Heart left ventricle (tissue), 16 donors: ENCODE results near the gene KNSTRN. TPM values are rescaled to one million over a fixed set of nuclear protein-coding genes. Genes with fewer than 3 reads are reported as not detected.

Experiments used
- ATAC-seq, 4 donors: fragments of 200-7000 bp; cut with Tn5 transposase; one replicate each; pipeline ENCODE4 v1.9.1; 2020 to 2022; ENCODE audit warnings: moderate library complexity in 4 of 4, mild to moderate bottlenecking in 3 of 4, moderate number of reproducible peaks in 1 of 4
- DNase-seq, 5 donors: peaks; one replicate each; pipeline ENCODE4 v3.0.0-alpha.2; 2020
- H3K27ac ChIP-seq, 12 donors: fragments of 200-600 bp; sonication (generic) in 4 of 12; one replicate each; pipeline versions ENCODE4 v1.5.0 to v1.8.0; 2016 to 2022; ENCODE audit warnings: mild to moderate bottlenecking in 2 of 12
- H3K27me3 ChIP-seq, 9 donors: fragments of 200-600 bp; sonication (generic) in 2 of 9; one replicate each; pipeline versions ENCODE4 v1.5.1 to v1.8.0; 2016 to 2022; ENCODE audit warnings: mild to moderate bottlenecking in 3 of 9
- H3K36me3 ChIP-seq, 9 donors: fragments of 200-600 bp; sonication (generic) in 2 of 9; one replicate each; pipeline versions ENCODE4 v1.5.0 to v1.8.0; 2018 to 2022; ENCODE audit warnings: mild to moderate bottlenecking in 2 of 9
- H3K4me1 ChIP-seq, 12 donors: fragments of 200-600 bp; sonication (generic) in 4 of 12; one replicate each; pipeline versions ENCODE4 v1.5.0 to v1.8.0; 2016 to 2022; ENCODE audit warnings: mild to moderate bottlenecking in 3 of 12
- H3K4me3 ChIP-seq, 12 donors: fragments of 200-600 bp; sonication (generic) in 4 of 12; one replicate each; pipeline versions ENCODE4 v1.5.0 to v1.8.0; 2017 to 2022; ENCODE audit warnings: mild to moderate bottlenecking in 9 of 12, moderate library complexity in 4 of 12
- H3K9me3 ChIP-seq, 12 donors: fragments of 200-600 bp; sonication (generic) in 4 of 12; one replicate each; pipeline versions ENCODE4 v1.5.0 to v1.8.0; 2016 to 2022; ENCODE audit warnings: mild to moderate bottlenecking in 1 of 12
- POLR2A ChIP-seq, 2 donors: fragments of 450-650 bp; IDR thresholded peaks; one replicate each; pipeline ENCODE4 v1.6.1; 2017; ENCODE audit warnings: antibody characterized with exemption in 2 of 2, mild to moderate bottlenecking in 2 of 2, moderate library complexity in 2 of 2
- WGBS, 4 donors: extraction: QIAGEN DNeasy Blood & Tissue Kit in 2 of 4; methylation state at CpG; one replicate each; pipeline versions ENCODE4 v1.1.5 to v1.1.7; 2013 to 2018; 5-methylcytosine and 5-hydroxymethylcytosine counted together
- intact Hi-C, 10 donors: fragments of 100-400 bp; cut with DNase I; formaldehyde crosslinking; loops; one replicate each; pipeline versions ENCODE4 v1.11.1 to v1.14.2; 2022
- polyA plus RNA-seq, 2 donors: library from polyadenylated mRNA; stranded (reverse); fragments of 200-250 nt; gene quantifications; one replicate each; pipeline ENCODE4 v1.2.3, GENCODE V29; 2013
- total RNA-seq, 9 donors: library from RNA; depleted of rRNA in 2 of 9; stranded (reverse); fragments of >200 nt in 2 of 9; fragmentation: NEBNext Ultra II Directional in 3 of 9; extraction: Animal tissue kit (Norgen Biotek cat#: 25700) in 3 of 9; gene quantifications; one replicate each; pipeline versions ENCODE4 v1.1.0 to v1.2.4, GENCODE V29; 2016 to 2023
- TF ChIP-seq, protein P1 (sequence below), 12 donors: fragments of 200-600 bp; sonication (generic) in 4 of 12; IDR thresholded peaks; one replicate each; pipeline versions ENCODE4 v1.5.0 to v1.8.0; 2018 to 2022; ENCODE audit warnings: antibody characterized with exemption in 12 of 12, mild to moderate bottlenecking in 5 of 12
- donor health status: ischemic (EF 13 %, LVEDD 7.1; RV severe dilation, severe dysfunction).
- donor health status: healthy with polysubstance abuse.
- donor health status: DM: no; HTN: yes; CAD: no.
- donor health status: DM: no; HTN: no; CAD: no.
- donor health status: ischemic (EF 25% LVEDD 6.9; RV normal size, moderate dysfunction).
- donor health status: ischemic (EF 25% LVEDD 5.7; RV mildly dilated, moderate dysfunction).
- donor health status: healthy.
- donor health status: DM: yes; HTN: yes; CAD: no.
- donor health status: ischemic (EF 35%, LVEDD 5.7; RV mildly dilated, moderate dysfunction).
- donor health status: nonischemic (EF 11% LVEDD 7.7; RV severe dilation, severe dysfunction).
- donor health status: DM: yes; HTN: yes; CAD: no.
- donor health status: PGD.
- donor health status: ischemic (EF 29% LVEDD 5.4; RV normal size, mild dysfunction).
- donor health status: nonischemic (EF 23%, LVEDD 6.1; RV moderate dilation, normal function).

KNSTRN gene
- total and polyA plus RNA-seq, 11 donors: 8.0 to 20.1 (median 9.9) TPM

DNA sequence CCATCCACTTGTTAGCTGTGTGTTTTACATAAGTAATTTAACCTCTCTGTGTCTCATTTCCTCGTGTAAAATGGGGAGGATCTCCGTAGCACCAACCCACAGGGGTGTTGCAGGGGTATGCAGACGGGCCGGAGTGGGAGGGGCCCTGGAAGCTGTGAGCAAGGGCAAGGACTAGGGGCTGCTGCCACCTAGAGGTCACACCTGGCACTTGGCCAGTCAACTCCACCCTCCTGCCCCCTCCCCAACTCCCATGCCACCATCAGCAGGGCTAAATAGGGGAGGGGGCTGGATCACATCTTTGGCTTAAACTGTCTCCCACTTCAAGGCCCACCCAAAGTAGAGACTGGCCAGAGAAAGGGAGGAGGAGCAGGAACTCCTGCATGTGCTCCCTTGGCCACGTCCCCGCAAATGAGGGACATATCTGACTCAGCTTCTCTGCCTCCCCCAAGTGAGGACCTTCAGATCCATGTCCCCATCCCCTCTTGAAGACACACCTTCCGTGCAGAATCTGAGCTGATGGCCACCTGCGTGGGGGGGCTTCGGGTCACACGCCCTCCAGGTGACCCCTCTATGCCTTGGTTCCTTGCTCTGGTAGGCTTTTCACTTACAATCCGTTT is 44.4 kb upstream of the KNSTRN start:
- DNase-seq (peak; percentile 82 to 89 (median 85)), ATAC-seq (peak; percentile 13 to 28 (median 22))
- Histone ChIP-seq H3K36me3 (peaks cover 0 to 18% (median 6%) of the 10 kb centered on the region in 9 donors), H3K27ac (peak overlapping the region in 11 of 12 donors; percentile 94 to 100 (median 97)), H3K9me3 (no peaks in the 10 kb centered on the region), H3K4me3 (peak overlapping the region in 9 of 12 donors; percentile 1 to 57 (median 49)), H3K4me1 (peaks cover 30 to 98% (median 90%) of the 10 kb centered on the region in 12 donors), H3K27me3 (no peaks in the 10 kb centered on the region)
- WGBS, 4 donors: 26 to 32% (median 28%) methylated on average over 11 of the region's 11 CpGs
- intact Hi-C loops: loop anchor here in 3 of 10 donors (2.0 kb wide), 2 partner anchors 13 to 15 kb away; partner anchors contain the start of gene INAFM2 (in 1 of the 3)
- TF ChIP-seq POLR2A (IDR thresholded peaks at IDR 0.05): no peak
- TF ChIP-seq, protein P1, sequence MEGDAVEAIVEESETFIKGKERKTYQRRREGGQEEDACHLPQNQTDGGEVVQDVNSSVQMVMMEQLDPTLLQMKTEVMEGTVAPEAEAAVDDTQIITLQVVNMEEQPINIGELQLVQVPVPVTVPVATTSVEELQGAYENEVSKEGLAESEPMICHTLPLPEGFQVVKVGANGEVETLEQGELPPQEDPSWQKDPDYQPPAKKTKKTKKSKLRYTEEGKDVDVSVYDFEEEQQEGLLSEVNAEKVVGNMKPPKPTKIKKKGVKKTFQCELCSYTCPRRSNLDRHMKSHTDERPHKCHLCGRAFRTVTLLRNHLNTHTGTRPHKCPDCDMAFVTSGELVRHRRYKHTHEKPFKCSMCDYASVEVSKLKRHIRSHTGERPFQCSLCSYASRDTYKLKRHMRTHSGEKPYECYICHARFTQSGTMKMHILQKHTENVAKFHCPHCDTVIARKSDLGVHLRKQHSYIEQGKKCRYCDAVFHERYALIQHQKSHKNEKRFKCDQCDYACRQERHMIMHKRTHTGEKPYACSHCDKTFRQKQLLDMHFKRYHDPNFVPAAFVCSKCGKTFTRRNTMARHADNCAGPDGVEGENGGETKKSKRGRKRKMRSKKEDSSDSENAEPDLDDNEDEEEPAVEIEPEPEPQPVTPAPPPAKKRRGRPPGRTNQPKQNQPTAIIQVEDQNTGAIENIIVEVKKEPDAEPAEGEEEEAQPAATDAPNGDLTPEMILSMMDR (IDR thresholded peaks at IDR 0.05): peak; percentile 57 to 87 (median 75)

DNA sequence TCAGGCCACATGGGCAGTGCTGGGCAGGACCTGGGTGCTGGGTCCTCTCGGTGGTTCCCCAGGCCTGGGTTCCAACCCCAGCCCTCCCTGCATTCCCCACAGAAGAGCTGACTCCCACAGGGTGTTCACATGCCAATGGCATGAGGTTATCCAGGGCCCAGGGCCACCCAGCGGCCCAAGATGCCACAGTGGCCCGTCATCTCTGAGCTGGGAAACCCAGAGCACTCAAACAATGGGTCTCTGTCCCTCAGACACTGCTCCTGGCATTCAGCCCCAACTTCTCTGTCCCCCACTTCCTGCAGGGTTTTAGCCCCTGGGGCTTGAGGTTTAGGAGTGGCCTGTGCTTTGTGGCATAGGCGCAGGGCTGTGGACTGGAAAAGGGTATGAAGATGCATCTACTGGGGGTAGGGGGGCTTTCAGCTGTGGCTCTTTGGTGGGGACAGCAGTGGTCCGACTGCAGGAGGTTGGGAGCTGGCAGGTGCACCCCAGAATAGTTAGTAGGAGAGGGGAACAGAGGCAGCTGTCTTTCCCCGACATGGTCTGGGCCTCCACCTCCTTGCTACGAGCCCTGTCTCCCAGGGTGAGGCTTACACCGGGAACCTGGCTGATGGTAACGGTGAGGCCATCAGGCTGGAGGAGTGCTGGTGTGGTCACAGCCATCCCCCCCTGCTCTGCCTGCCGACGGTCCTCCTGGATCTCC is 43.5 kb upstream of the KNSTRN start:
- whole genome bisulfite sequencing, 4 donors: 37 to 51% (median 48%) methylated on average over 7 to 11 of the region's 11 CpGs
- intact Hi-C loops: loop anchor here in 3 of 10 donors (2.0 kb wide), 2 partner anchors 14 to 16 kb away; partner anchors contain the start of gene INAFM2 (in 1 of the 3)
- Histone ChIP-seq H3K4me3 (peak overlapping the region; percentile 24 to 63 (median 50)), H3K36me3 (peaks cover 0 to 18% (median 6%) of the 10 kb centered on the region in 9 donors), H3K4me1 (peaks cover 30 to 98% (median 87%) of the 10 kb centered on the region in 12 donors), H3K9me3 (no peaks in the 10 kb centered on the region), H3K27ac (peak overlapping the region; percentile 94 to 100 (median 97)), H3K27me3 (no peaks in the 10 kb centered on the region)
- TF ChIP-seq, protein P1 (IDR thresholded peaks at IDR 0.05): no peak
- TF ChIP-seq POLR2A (IDR thresholded peaks at IDR 0.05): no peak
- DNase-seq: peak; percentile 58 to 79 (median 66)
- ATAC-seq: peak; percentile 20 to 52 (median 39)

DNA sequence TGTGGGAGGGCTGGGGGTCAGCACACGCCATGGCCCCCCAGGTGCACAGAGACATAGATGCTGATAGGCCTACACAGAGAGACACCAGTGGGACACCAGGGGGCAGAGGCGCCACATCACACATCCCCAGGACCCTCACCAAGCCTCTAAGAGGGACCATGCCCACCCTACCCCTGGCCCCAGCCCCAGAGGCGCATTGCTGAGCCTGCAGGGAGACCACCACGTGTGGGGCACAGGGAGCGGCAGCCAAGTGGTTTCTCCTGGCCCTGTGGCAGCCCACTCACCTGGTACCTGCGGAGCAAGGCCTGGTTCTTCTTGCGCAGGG is 42.9 kb upstream of the KNSTRN start:
- DNase-seq (peak in 2 of 5 donors; percentile 37 to 66), ATAC-seq (peak; percentile 3 to 21 (median 12))
- peaks cover 0 to 18% (median 6%) of the 10 kb centered on the region in 9 donors for H3K36me3 ChIP-seq
- intact Hi-C loops: loop anchor here in 3 of 10 donors (2.0 kb wide), 2 partner anchors 15 to 17 kb away; partner anchors contain the start of gene INAFM2 (in 1 of the 3)
- H3K27me3 ChIP-seq: no peaks in the 10 kb centered on the region
- H3K4me1 ChIP-seq: peaks cover 30 to 98% (median 86%) of the 10 kb centered on the region in 12 donors
- no peaks in the 10 kb centered on the region for H3K9me3 ChIP-seq
- peak overlapping the region; percentile 94 to 100 (median 97) for H3K27ac ChIP-seq
- no peak for TF ChIP-seq POLR2A (IDR thresholded peaks at IDR 0.05)
- TF ChIP-seq, protein P1 (IDR thresholded peaks at IDR 0.05): peak in 7 of 12 donors; percentile 13 to 44 (median 31)
- H3K4me3 ChIP-seq: peak overlapping the region; percentile 24 to 63 (median 50)
- WGBS, 4 donors: 29 to 62% (median 54%) methylated on average over 6 to 7 of the region's 7 CpGs
